Stimulated activated CD8-positive, alpha-beta memory T cell treated with anti-CD3 and anti-CD28 coated beads, Interleukin-4, amount 100 ng/mL, for 4 hours (primary cell): ENCODE measurements around the gene TMEM147.

Source experiments
- DNase-seq, 2 donors: peaks; one replicate each; pipeline ENCODE4 v3.0.0-alpha.2; 2020; ENCODE audit warnings: low read depth in 2 of 2, low spot score in 1 of 2

Gene TMEM147

DNA sequence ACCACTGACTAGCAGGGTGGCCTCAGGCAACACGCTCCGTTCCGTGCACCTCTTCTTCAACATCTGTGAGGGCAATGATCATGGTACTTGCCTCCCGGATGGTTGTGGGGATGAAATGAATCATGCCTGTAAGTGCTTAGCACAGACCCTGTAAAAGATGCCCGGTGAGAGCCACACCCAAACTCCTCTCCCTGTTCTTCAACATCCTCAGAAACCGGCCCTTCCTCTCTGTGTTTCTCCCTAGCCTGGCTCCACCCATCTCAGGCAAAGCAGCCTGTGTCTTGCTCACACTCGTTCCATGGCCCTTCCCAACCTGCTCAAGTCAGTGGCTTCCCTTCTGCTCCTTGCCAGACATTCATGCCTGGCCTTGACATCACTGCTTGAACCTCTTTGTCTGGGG is 26.1 kb upstream of the TMEM147 start:
- DNase-seq, result no peak

GRCh38 chr19:35521124-35521743 is 24.2 kb upstream of the TMEM147 start:
- DNase-seq, result no peak

GRCh38 chr19:35522745-35523327 is 22.6 kb upstream of the TMEM147 start:
- no peak for DNase-seq

GRCh38 chr19:35524181-35524837 is 21.1 kb upstream of the TMEM147 start:
- no peak for DNase-seq

DNA sequence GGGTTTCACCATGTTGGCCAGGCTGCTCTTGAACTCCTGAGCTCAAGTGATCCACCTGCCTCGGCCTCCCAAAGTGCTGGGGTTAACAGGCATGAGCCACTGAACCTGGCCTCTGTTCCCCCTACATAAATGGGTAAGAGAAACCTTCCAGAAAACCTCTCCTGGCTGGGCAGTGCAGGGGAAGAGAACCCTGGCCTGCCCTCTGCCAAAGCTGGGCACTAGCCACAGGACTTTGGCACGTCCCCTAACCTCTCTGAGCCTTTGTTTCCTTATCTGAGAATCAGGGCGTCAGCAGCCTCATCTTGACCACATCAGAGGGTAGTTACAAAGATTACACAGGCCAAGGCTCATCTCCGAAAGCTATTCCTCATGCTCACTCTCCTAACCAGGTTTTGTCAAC is 19.6 kb upstream of the TMEM147 start:
- no peak for DNase-seq

GRCh38 chr19:35528218-35529038 is 17.0 kb upstream of the TMEM147 start, which contains the start of gene SBSN:
TSS of gene SBSN (minus strand) at chr19:35528311. CDS start at chr19:35528281, 30 bp downstream.
- no peak for DNase-seq

- DNase-seq, result no peak
Observed at GRCh38 chr19:35529241-35530218, 15.9 kb upstream of the TMEM147 start.

- DNase-seq, result no peak
Observed at GRCh38 chr19:35531291-35531690, 14.1 kb upstream of the TMEM147 start.

DNA sequence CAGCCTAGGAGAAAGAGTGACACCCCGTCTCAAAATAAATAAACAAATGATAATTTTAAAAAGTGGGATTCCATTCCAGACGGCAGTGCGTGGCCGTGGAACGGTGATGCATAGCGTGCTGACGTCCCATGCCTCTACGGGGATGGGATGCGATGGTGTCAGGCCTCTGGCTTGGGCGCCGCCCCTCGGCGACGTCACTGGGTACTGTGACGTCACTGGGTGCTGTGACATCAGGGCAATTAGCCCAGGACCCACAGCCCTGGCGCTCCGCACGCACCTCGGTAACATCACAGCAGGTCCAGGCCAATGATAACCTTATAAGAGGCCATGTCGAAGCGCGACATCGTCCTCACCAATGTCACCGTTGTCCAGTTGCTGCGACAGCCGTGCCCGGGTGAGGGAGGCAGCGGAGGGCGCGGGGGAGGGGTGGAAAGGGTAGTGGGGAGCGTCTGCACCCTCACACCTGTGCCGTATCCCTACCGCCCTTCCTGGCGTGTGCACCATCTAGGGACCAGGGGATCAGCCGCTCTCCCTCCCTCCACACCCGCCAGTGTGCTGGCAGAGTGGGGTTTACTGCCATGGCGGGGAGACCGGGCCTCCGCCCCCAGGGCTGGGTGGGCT is 12.1 kb upstream of the TMEM147 start, which contains the start of gene GAPDHS:
Gene GAPDHS, plus strand, starts transcription at position 256 of the 621 bp plus-strand sequence. Its CDS starts 72 bp downstream, at position 328.
- DNase-seq, result no peak

DNA sequence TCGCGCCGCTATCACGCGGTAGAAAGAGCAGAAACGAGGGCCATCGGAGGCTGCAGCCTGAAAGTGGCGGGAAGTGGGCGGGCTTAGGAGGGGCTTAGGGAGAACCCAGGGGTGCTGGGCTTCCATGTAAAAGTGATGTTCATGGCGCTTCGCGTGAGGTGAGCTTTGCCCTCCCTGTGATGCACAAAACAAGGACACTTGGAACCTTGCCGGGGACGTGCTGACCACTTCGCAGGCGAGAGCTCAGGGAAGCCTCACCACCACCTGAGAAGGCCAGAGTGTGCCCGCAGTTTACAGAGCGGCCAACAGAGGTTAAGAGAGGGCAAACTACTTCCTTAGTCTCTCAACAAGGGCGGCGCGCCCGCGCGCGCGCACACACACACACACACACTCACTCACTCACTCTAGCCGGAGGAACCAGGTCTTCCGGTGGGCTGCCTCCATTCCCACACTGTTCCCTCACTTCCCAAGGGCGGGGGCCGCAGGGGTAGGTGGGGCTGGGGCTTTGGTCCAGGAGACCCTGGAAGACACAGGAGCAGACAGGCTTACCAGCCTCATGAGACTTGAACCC is 11.5 kb upstream of the TMEM147 start:
- DNase-seq, result no peak

DNA sequence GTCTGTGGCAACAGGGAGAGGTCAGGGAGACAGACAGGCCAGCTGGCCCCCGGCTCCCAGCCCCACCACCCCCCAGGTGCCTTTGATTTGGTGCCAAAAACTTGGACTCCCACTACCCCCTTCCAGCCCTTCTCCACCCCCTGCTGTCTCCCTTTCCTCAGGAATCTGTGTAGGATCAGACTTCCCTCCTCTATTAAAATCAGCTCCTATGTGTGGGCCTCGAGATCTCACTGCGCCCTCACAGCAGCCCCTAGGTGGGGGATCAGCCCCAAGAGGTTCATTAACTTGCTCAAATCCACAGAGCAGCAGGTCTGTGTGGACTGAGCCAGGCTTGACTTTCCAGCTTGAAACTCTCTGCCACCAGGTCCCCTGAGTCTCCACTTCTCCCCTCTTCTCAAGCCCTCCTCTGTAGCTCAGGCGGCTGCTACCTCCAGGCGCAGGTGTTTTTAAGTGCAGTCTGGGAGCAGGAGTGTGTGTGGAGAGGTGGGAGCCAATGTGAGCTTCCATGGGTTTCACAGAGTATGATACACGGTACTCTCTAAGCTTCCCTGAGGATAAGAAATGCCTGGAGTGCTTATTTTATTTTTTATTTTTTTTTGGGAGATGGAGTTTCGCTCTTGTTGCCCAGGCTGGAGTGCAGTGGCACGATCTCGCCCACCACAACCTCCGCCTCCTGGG is 10.5 kb upstream of the TMEM147 start:
- DNase-seq, result no peak

DNA sequence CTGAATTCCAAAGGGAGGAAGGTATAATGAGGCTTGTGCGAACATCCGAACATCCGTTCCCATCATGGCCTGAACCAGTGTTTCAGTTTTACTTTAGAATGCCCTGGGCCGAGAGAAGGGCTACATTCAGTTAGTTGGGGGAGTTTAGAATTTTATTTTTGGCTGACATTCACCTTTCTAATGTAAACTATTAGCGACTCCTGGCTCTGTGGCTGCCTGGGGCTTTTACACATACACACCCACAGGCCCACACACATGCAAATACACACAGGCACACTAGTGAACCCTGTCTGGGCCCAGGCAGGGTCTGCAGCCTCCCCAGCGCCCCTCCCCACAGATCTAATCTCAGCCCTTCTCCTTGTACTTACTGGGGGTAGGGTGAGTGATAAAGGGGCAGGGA is 6.1 kb upstream of the TMEM147 start:
- no peak for DNase-seq

DNA sequence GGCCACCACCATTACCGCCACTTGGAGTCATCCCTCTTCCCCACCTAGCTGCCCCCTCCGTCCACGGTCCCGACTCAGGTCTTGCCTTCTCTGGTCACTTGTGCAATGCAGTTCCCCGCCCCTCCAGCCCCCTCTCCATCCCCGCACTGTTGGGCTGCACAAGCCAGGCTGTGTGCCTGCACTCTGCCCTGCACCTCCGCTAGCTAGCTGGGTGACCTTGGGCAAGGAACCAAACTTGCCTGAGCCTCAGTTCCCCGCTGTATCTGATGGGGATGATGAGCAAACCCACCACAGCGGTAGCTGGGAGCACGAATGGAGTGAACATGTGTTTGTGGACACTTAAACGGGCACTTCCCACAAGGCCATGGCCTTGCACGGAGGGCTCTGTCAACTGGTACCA is 5.6 kb upstream of the TMEM147 start:
- DNase-seq, result no peak

- no peak for DNase-seq
Observed at GRCh38 chr19:35540356-35540927, 5.0 kb upstream of the TMEM147 start.

- DNase-seq, result no peak
Observed at GRCh38 chr19:35542209-35542608, 3.2 kb upstream of the TMEM147 start.

DNA sequence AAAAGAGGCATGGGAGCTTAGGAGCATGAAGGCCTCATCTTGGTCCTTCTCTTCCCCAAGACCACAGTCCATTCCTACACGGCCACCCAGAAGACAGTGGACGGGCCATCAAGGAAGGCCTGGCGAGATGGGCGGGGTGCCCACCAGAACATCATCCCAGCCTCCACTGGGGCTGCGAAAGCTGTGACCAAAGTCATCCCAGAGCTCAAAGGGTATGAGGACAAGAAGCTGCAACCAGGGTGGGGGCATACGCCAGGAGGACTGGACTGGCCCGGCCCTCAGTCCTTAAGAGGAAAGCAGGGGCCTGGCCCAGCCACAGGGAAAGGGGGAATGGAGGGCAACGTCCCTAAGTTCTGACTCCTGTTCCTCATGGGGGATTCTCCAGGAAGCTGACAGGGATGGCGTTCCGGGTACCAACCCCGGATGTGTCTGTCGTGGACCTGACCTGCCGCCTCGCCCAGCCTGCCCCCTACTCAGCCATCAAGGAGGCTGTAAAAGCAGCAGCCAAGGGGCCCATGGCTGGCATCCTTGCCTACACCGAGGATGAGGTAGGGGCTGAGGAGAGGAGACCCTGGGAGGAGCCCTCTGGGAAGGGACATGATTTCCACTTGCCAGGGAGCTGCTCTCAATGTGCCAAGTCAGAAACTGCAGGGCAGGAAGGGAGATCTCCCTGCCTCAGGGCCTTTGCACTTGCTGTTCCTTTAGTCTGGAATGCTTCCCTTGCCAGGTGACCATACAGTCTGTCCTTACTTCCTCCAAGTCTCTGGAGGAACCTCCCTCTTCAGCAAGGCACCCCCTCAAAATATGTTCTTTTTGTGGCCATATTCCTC is 1.9 kb upstream of the TMEM147 start:
- DNase-seq, result no peak

DNA sequence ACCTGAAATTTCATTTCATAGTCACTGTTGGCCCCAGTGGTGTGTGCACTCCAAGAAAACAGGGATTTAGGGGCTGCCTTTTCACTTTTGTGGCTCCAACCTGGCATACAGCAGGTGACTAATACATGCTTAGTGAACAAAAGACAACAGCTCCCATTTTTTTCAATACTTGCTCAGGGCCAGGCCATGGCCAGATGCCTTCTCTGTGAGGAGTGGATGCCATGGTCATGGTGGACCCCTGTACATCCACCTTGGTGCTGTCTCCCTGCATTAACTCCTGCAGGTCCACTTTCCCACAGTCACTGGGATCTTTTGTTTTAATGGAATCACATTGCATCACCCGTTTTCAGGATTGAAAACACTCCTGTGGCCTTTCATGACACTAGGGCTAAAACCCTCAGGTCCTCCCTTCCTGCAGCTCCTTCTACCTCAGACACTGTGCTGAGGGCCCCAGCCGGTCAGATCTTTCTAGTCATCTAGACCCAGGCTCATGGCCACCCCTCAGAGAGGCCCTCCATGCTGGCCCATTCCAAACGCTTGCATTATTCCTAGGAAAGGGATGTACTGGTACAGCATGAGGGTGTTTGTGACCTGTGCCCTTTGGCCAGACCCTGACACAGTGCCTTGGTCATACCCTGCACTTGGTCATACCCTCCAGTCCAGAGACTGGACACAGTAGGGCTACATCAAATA is 1.2 kb upstream of the TMEM147 start:
- no peak for DNase-seq
